K562 (cell line): Measurements from ENCODE around the gene KCNH2. TPM values are rescaled to one million over a fixed set of nuclear protein-coding genes. Genes with fewer than 3 reads are reported as not detected.
A peak's percentile ranks its signal among the peaks of the same experiment; 100 is the strongest.

Source experiments
- ARID3A ChIP-seq: IDR thresholded peaks from 2 replicates; pipeline ENCODE4 v1.6.1; 2012; ENCODE audit warnings: low read depth, low read length, improper control_type of control experiment, borderline replicate concordance
- CCNT2 ChIP-seq: IDR thresholded peaks from 2 replicates; pipeline ENCODE4 v1.6.1; 2011; ENCODE audit warnings: borderline replicate concordance, low read depth, mild to moderate bottlenecking, moderate library complexity, mixed read lengths, low read length; ENCODE audit not compliant: insufficient read length; ENCODE audit errors: extremely low read depth
- CGGBP1 ChIP-seq: fragments of 250-450 bp; sonication (Bioruptor Pico); IDR thresholded peaks from 2 replicates; pipeline ENCODE4 v1.9.0; 2021; ENCODE audit warnings: mild to moderate bottlenecking
- CXXC5 ChIP-seq: fragments of 250-450 bp; sonication (Bioruptor Pico); IDR thresholded peaks from 2 replicates; pipeline ENCODE4 v1.8.0; 2022; ENCODE audit warnings: inconsistent platforms, mild to moderate bottlenecking, moderate library complexity
- DACH1 ChIP-seq: fragments of 450-650 bp; IDR thresholded peaks from 2 replicates; pipeline ENCODE4 v1.6.1; 2018; ENCODE audit not compliant: partially characterized antibody
- EWSR1 ChIP-seq: fragments of 450-650 bp; IDR thresholded peaks from 2 replicates; pipeline ENCODE4 v1.6.1; 2018; ENCODE audit warnings: borderline replicate concordance, mild to moderate bottlenecking, low read depth, moderate library complexity; ENCODE audit not compliant: partially characterized antibody
- GATAD2A ChIP-seq: fragments of 450-650 bp; IDR thresholded peaks from 2 replicates; pipeline ENCODE4 v1.6.1; 2017
- MNT ChIP-seq, 2 experiments: fragments of 450-650 bp; conservative IDR thresholded peaks; 2 replicates each; pipeline ENCODE4 v1.6.1; 2017; ENCODE audit warnings: mild to moderate bottlenecking in 2 of 2, moderate library complexity in 2 of 2
- NFATC3 ChIP-seq: fragments of 450-650 bp; IDR thresholded peaks from 2 replicates; pipeline ENCODE4 v1.6.1; 2017; ENCODE audit warnings: mild to moderate bottlenecking
- PCBP2 ChIP-seq: fragments of 200-400 bp; formaldehyde crosslinking; IDR thresholded peaks from 2 replicates; pipeline ENCODE4 v1.6.1; 2018; ENCODE audit warnings: low read length, low read depth, mild to moderate bottlenecking, moderate library complexity; ENCODE audit not compliant: poor library complexity, severe bottlenecking
- SAFB ChIP-seq: fragments of 200-400 bp; formaldehyde crosslinking; IDR thresholded peaks from 2 replicates; pipeline ENCODE4 v1.6.1; 2017; ENCODE audit warnings: low read depth, low read length, borderline replicate concordance
- SNIP1 ChIP-seq: fragments of 450-650 bp; IDR thresholded peaks from 2 replicates; pipeline ENCODE4 v1.7.1; 2017; ENCODE audit warnings: low read depth, mild to moderate bottlenecking
- SRSF3 ChIP-seq: fragments of 200-400 bp; formaldehyde crosslinking; IDR thresholded peaks from 2 replicates; pipeline ENCODE4 v1.6.1; 2016; ENCODE audit warnings: mild to moderate bottlenecking, low read length, moderate library complexity; ENCODE audit not compliant: insufficient read depth
- SRSF7 ChIP-seq: fragments of 200-400 bp; formaldehyde crosslinking; optimal IDR thresholded peaks from 2 replicates; pipeline ENCODE3; 2017; ENCODE audit warnings: mild to moderate bottlenecking, low read depth, low read length
- TAF7 ChIP-seq: fragments of 450-650 bp; IDR thresholded peaks from 2 replicates; pipeline ENCODE4 v1.6.1; 2016; ENCODE audit warnings: missing genetic modification characterization, missing compliant biosample characterization
- THAP7 ChIP-seq: fragments of 250-450 bp; sonication (Bioruptor Pico); IDR thresholded peaks from 2 replicates; pipeline ENCODE4 v1.5.0; 2021
- YY1 ChIP-seq, 3 experiments: IDR thresholded peaks; 2 replicates each; pipeline ENCODE4 v1.6.1; 2011; ENCODE audit warnings: low read length in 2 of 3, mild to moderate bottlenecking in 2 of 3, moderate library complexity in 2 of 3, borderline replicate concordance in 1 of 3, control low read depth in 1 of 3, low read depth in 1 of 3; ENCODE audit not compliant: insufficient read depth in 3 of 3, insufficient replicate concordance in 2 of 3, control insufficient read depth in 1 of 3, insufficient read length in 1 of 3; ENCODE audit errors: extremely low read depth in 1 of 3
- ZBTB12 ChIP-seq: fragments of 250-450 bp; sonication (Bioruptor Pico); IDR thresholded peaks from 2 replicates; pipeline ENCODE4 v1.4.0; 2020
- ZBTB9 ChIP-seq: fragments of 450-650 bp; formaldehyde crosslinking; IDR thresholded peaks from 2 replicates; pipeline ENCODE4 v1.4.0; 2020; ENCODE audit warnings: mild to moderate bottlenecking, moderate library complexity
- ZKSCAN8 ChIP-seq: fragments of 200-800 bp; sonication (Bioruptor generic); IDR thresholded peaks from 2 replicates; pipeline ENCODE4 v1.6.1; 2016; ENCODE audit warnings: missing genetic modification characterization, missing compliant biosample characterization
- polyA plus RNA-seq, 8 experiments: library from polyadenylated mRNA; depleted of rRNA in 4 of 8; stranded (reverse) in 5 of 8; unstranded in 3 of 8; fragments of >200 nt; fragmentation: Nextera tagmentation in 2 of 8; fragmentation: Illumina TruSeq in 1 of 8; extraction: Ambion mirVana in 2 of 8; extraction: Trizol in 1 of 8; gene quantifications; 2 replicates each; pipeline versions ENCODE4 v1.2.1 to v1.2.3, GENCODE V29; 2011 to 2014; ENCODE audit warnings: inconsistent platforms in 1 of 8, missing spikeins in 1 of 8
- total RNA-seq, 7 experiments: library from RNA; depleted of rRNA in 6 of 7; stranded (reverse); fragments of >200 nt in 6 of 7; fragmentation: Illumina TruSeq in 2 of 7; extraction: Trizol in 2 of 7; gene quantifications; 2 replicates each; pipeline versions ENCODE4 v1.2.1 to v1.2.3, GENCODE V29; 2011 to 2021; ENCODE audit warnings: low replicate concordance in 1 of 7

The KCNH2 gene
- total and polyA plus RNA-seq, 9 of the 15 experiments (the other 6 are each of a cell fraction or from before 2014, with no cell fraction given), result 18.1 to 368 (median 218) TPM

- TF ChIP-seq PCBP2 (no peak), THAP7 (CRISPR knock-in tag) (no peak), EWSR1 (no peak), CXXC5 (CRISPR knock-in tag) (no peak), GATAD2A (peak; percentile 56; the same call in 1 of the 2 replicates), CCNT2 (peak; percentile 31), SAFB (peak; percentile 87), ARID3A (no peak), SNIP1 (no peak), SRSF7 (no peak), ZBTB9 (CRISPR knock-in tag) (no peak), CGGBP1 (CRISPR knock-in tag) (no peak), DACH1 (no peak), TAF7 (tag) (0 out of 2 replicates have a peak, but pooled peaks have one; percentile 36), YY1 (IDR thresholded peaks at IDR 0.05; ENCODE audit: borderline replicate concordance in 1 of 3, control insufficient read depth in 1 of 3, extremely low read depth in 1 of 3, insufficient read depth in 3 of 3, insufficient read length in 1 of 3, insufficient replicate concordance in 2 of 3, low read depth in 1 of 3, low read length in 2 of 3) (peak in 2 of 3 experiments; percentile 17 to 23), ZKSCAN8 (CRISPR knock-in tag) (0 out of 2 replicates have a peak, but pooled peaks have one; percentile 19), NFATC3 (no peak), MNT (conservative IDR thresholded peaks at IDR 0.05) (no peak), ZBTB12 (CRISPR knock-in tag) (no peak), SRSF3 (no peak)
Observed at GRCh38 chr7:151009327-151010036, 31.4 kb upstream of the KCNH2 start (continued).
